GM12801 (cell line): ENCODE measurements around the gene RIMS3.

Source experiments
- CTCF ChIP-seq: IDR thresholded peaks from one replicate; pipeline ENCODE4 v1.5.1; 2011; ENCODE audit warnings: control low read depth; ENCODE audit not compliant: insufficient read length; ENCODE audit errors: extremely low read depth

RIMS3 gene

DNA sequence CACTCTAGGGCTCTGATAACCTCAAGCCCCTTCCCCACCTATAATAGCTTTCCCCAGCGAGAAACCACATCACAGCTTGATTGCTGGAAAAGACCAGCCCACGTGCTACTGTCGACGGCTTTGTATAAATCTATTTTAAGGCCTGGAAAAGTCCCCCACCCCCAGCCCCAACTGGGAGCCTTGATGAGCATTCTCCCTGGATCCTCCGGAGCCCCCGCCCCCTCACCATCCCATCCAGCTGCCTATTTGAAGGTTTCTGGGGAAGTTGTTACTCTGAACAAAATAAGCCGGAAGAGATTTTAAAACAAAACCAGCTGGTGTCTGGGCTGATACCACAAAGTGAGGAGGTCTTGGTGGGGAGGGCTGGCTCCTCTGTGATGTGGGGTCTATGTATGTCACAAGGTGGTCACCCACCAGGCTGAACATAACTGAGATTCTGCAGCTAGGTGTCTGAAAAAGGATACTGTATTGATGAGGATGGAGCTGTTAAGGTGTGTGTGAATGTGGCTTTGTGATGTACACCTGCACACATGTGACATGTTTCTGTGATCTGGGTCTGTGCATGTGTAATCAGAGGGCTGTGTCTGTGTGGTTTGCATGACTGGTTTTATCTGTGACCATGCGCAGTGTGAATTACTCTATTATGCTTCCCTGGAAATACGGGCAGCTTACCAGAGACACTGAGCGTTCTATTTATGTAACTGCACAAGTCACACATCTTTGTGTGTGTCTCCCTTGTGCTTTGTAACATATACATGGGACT lies 25.0 kb downstream of the RIMS3 start:
- no peak for TF ChIP-seq CTCF

DNA sequence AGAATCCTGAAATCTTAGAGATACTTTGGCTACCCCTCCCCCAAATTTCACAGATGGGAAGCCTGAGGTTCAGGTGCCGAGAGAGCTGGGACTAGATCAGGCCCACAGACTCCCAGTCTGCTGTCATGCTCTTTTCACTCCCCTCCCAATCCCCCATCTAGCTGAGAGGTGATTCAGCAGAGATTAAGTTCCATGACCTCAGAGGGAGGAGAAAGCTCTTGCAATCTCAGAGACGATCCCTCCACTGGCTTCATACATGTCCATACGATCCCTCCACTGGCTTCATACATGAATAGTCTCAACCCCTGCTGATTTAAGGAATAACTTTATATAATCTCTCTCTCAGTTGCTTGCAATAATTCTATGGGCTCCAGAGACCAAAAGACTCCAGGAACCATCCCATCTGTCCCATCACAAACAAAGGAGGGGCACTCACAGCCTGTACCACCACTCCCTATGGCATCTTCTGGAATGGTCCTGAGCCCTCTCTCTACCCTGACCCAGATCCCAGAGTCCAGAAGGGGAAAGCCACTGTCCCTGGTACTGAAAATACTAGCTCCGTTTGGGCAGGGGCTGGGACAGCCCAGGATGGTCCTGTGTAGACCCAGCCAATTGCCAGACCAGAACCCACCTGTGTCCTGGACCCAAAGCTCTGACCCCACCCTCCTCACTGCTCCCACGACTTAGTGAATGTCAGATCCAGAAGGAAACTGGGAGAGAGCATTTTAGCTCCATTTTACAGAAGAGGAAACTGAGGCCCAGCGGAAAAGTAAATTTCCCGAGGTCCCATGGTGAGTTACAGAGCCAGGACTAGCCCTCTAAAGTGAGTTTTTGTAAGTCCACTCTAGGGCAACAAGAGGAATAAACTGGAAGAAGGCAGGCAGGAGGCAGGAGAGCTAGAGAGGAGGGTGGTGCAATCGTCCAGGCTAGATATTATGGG lies 27.1 kb downstream of the RIMS3 start:
- no peak for TF ChIP-seq CTCF

DNA sequence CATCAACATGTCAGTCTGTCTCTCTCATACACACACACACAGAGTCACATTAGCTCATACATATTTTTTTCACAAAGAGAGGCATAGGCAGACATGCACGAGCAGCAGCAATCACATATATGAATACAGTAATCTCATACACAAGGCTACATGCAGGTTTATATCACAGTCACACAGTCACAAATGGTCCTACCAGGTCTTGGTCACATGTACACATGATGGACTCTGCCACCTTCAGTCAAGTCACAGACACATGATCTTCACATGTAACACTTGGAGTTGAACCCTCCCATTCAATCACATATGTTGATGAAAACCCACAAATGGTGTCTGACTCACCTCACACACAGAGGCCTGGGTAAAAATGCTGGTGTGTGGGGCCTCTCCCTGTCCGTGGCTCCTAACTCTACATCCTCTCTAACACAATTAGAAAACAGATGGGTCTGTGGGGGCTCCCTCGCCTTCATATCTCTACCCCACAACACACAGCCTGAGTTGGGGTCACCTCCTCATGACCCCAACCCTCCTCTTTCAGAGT lies 27.9 kb downstream of the RIMS3 start:
- no peak for TF ChIP-seq CTCF

GRCh38 chr1:40636777-40637176 lies 28.7 kb downstream of the RIMS3 start:
- no peak for TF ChIP-seq CTCF

- TF ChIP-seq CTCF, result no peak
Observed at GRCh38 chr1:40635763-40636500, 29.6 kb downstream of the RIMS3 start.

- no peak for TF ChIP-seq CTCF
Observed at GRCh38 chr1:40634901-40635655, 30.4 kb downstream of the RIMS3 start.
